Esophagus muscularis mucosa (tissue), 3 donors: Measurements from ENCODE around the gene XRCC6.

Source experiments
- CTCF ChIP-seq, 3 experiments: fragments of 200-600 bp in 2 of 3; fragments of 450-650 bp in 1 of 3; sonication (generic) in 2 of 3; IDR thresholded peaks; one replicate each; pipeline ENCODE4 v1.5.1; 2017 to 2019; ENCODE audit warnings: antibody characterized with exemption in 3 of 3, mild to moderate bottlenecking in 2 of 3, moderate library complexity in 1 of 3
- POLR2A ChIP-seq: fragments of 450-650 bp; IDR thresholded peaks from one replicate; pipeline ENCODE4 v1.6.1; 2017; ENCODE audit warnings: antibody characterized with exemption, moderate library complexity, mild to moderate bottlenecking, low read depth
- POLR2AphosphoS5 ChIP-seq, 2 donors: sonication (generic); formaldehyde crosslinking; IDR thresholded peaks; one replicate each; pipeline ENCODE4 v1.6.1; 2017; ENCODE audit warnings: antibody characterized with exemption in 2 of 2

GRCh38 chr22:41656556-41656955, 35.5 kb downstream of the XRCC6 start:
- no peak for TF ChIP-seq POLR2A
- no peak for TF ChIP-seq CTCF (IDR thresholded peaks at IDR 0.05)
- no peak for TF ChIP-seq POLR2AphosphoS5 (IDR thresholded peaks at IDR 0.05)
